Activated T-cell treated with anti-CD3 and anti-CD28 coated beads, Interleukin-2, amount 50 U/mL, for 4 hours (primary cell): Measurements from ENCODE around the gene CATSPER4. TPM values are rescaled to one million over a fixed set of nuclear protein-coding genes. Genes with fewer than 3 reads are reported as not detected.

Experiments used
- ATAC-seq, 2 donors: fragments of 200-7000 bp; cut with Tn5 transposase; one replicate each; pipeline ENCODE4 v1.10.0; 2021
- DNase-seq: peaks from one replicate; pipeline ENCODE4 v3.0.0-alpha.2; 2020
- H3K27me3 Mint-ChIP-seq: one replicate; pipeline ENCODE4 v1.8.0; 2021; ENCODE audit warnings: low read depth, mixed read lengths
- H3K36me3 Mint-ChIP-seq: one replicate; pipeline ENCODE4 v1.8.0; 2022; ENCODE audit warnings: mixed read lengths; ENCODE audit not compliant: insufficient read depth
- H3K4me1 Mint-ChIP-seq: one replicate; pipeline ENCODE4 v1.8.0; 2021; ENCODE audit warnings: low read depth, mixed read lengths
- H3K4me3 Mint-ChIP-seq: one replicate; pipeline ENCODE4 v1.8.0; 2021; ENCODE audit warnings: mild to moderate bottlenecking, moderate library complexity, mixed read lengths
- H3K9me3 Mint-ChIP-seq: one replicate; pipeline ENCODE4 v1.8.0; 2021; ENCODE audit warnings: mixed read lengths
- total RNA-seq, 3 donors: library from RNA; stranded (reverse); gene quantifications; one replicate each; pipeline ENCODE4 v1.2.1, GENCODE V29; 2021

CATSPER4 gene
- total RNA-seq, 3 donors from 2014 or later = not detected

DNA sequence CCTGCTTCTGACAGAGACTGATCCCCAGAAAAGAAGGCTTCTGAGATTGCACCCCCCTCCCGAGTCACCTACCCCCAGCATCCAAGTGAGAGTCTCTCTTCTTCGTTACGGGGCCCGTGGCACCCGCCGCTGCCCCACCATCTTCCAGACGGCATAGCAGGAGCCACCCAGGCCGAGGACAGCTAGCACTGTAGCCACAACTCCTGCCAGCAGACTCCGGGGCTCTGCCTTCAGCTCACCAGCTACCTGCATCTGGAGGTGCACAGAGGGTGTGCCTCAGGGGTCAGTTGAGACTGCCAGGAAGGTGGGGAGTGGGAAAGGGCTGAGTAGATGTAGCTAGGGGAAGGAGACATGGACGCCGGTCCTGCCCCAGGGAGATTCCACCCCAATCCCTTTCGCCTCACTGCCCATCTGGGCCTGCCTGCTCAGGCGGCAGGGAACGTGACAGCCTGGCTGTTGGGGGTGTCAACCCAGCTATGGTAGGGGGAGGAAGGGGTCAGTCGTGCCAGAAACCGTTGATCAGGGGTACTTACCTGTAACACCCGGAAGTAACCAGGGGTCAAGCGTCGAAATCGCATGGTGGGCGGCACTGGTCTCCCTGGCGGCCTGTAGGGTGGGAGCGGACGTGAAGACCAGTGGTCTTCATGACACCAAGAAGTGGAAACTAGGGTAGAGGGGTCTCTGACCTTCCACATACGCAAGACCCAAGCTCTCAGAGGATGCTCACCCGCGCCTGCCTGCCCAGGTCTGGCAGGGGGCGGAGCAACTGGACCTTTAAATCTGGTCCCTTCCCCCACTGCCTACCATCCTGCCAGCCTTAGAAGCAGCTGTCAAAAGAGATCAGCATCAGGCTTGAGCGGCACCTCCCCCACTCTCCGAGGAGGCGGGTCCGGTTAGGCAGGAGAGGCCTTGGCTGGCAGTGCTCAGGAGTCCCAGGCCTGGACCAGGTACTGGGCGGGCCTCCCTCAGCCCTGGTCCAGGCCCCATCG, 19.0 kb upstream of the CATSPER4 start, which contains the start of gene ZNF593OS:
Gene ZNF593OS, minus strand, starts transcription at position 749 of the 989 bp plus-strand sequence. Its CDS starts 171 bp downstream, at position 578.
- H3K36me3 Mint-ChIP-seq = no peaks in the 10 kb centered on the region
- H3K4me1 Mint-ChIP-seq = peaks cover 14% of the 10 kb centered on the region
- H3K4me3 Mint-ChIP-seq = peak within 1 kb of the TSS; percentile 93
- H3K9me3 Mint-ChIP-seq = no peaks in the 10 kb centered on the region
- H3K27me3 Mint-ChIP-seq = no peaks in the 10 kb centered on the region
- no peak for ATAC-seq
- DNase-seq = no peak

DNA sequence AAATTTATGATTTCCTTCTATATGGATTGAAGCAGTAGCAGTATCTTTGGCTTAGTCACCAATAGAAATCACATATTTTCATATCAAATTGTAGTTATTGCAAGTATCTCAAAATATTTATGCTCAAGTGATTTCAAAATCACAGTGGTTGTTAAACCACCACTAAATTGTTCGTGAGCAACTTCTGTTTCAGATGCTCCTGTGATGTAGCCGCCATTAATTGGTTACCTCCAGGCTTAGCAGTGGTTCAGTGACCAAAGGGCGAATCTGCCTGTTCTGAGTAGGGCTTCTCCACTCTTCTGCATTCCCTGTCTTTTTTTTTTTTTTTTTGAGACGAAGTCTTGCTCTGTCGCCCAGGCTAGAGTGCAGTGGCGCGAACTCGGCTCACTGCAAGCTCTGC, 15.1 kb upstream of the CATSPER4 start:
- Mint-ChIP-seq H3K4me3 (no peak overlapping the region), H3K9me3 (no peaks in the 10 kb centered on the region), H3K36me3 (no peaks in the 10 kb centered on the region), H3K27me3 (no peaks in the 10 kb centered on the region), H3K4me1 (peaks cover 8% of the 10 kb centered on the region)
- DNase-seq = no peak
- no peak for ATAC-seq

DNA sequence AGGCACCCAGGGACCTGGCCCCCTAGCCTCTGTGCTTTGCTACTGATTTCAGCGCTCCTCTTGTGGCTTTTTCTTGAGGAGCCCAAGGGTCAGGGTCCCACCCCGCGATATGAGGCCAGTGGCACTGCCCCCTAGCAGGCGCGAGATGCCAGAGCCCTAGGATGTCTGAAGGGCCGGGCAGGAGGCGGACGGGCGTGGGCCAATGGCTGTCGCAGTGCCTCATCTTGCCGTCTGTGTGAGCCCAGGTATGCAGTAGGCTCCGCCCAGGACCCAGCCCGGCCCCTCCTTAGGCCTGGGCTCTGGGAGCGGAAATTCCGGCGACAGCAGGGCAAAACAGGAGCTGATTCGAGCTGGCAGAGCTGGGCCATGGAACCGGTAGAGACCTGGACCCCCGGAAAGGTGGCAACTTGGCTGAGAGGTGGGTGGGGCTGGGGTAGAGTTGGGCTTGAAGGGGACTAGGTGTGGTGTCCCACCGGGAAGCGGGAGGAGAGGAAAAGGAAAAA, 13.2 kb upstream of the CATSPER4 start, which contains the start of gene CNKSR1:
Gene CNKSR1, plus strand, starts transcription at position 310 of the 503 bp plus-strand sequence. Its CDS starts 57 bp downstream, at position 367.
- Mint-ChIP-seq H3K4me1 (no peaks in the 10 kb centered on the region), H3K4me3 (peak within 1 kb of the TSS; percentile 66), H3K9me3 (no peaks in the 10 kb centered on the region), H3K36me3 (no peaks in the 10 kb centered on the region), H3K27me3 (no peaks in the 10 kb centered on the region)
- ATAC-seq = peak in 1 of 2 donors; percentile 32
- DNase-seq = no peak

DNA sequence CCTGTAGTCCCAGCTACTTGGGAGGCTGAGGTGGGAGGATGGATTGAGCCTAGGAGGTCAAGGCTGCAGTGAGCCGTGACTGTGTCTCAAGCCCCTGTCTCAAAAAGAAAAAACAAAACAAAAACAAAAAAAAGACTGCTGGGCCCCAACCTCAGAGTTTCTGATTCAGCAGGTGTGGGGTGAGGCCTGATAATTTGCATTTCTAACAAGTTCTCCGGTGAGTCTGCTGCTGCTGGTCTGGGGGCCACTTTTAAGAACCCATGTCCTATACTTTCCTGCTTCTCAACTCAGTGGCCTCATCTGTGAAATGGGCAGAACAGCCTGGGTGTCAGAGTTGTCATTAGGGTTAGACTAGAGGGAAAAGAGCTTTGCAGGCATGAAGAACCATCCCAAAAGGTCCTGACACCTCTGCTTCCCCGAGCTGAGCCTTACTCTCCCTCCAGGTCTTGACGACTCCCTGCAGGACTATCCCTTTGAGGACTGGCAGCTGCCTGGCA, 10.3 kb upstream of the CATSPER4 start:
- no peak overlapping the region for H3K4me3 Mint-ChIP-seq
- H3K36me3 Mint-ChIP-seq = no peaks in the 10 kb centered on the region
- no peaks in the 10 kb centered on the region for H3K4me1 Mint-ChIP-seq
- ATAC-seq (no peak), DNase-seq (no peak)
- no peaks in the 10 kb centered on the region for H3K9me3 Mint-ChIP-seq
- no peaks in the 10 kb centered on the region for H3K27me3 Mint-ChIP-seq

DNA sequence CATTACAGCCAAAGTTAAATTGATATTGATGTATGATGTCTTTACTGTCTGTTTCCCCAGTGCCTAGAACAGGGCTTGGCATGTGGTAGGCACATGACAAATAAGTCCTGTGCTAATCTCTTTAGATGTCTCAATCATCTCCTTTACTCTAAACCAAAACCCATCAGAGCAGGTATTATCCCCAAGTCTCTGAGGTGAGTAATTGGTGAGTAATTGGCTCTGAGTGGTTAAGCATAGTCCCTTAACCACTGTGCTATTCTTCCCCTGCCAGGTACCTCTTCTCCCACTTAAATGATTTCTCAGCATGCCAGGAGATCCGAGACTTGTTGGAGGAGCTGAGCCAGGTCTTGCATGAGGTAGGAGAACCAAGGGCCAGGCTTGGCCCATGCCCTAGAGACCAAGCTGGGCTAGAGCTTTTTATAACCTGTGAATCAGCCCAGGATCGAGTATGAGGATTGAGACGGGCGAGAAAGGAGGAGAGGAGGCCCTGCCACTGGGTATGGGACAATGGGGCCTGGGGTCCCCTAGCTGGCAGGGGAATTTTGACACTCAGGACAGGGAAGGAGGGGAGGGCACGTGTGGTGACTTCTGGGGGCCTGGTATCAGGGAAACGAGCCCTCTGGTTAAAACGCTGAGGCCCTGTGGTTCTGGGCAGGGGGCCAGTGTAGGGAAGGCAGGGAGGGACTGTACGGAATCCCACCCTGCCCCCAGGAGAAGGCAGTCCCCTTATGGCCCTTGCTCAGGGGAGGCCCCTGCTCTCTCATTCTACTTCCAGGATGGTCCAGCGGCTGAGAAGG, 8.6 kb upstream of the CATSPER4 start:
- Mint-ChIP-seq H3K4me1 (no peaks in the 10 kb centered on the region), H3K4me3 (no peak overlapping the region), H3K9me3 (no peaks in the 10 kb centered on the region), H3K27me3 (no peaks in the 10 kb centered on the region), H3K36me3 (no peaks in the 10 kb centered on the region)
- ATAC-seq (peak; percentile 76 to 92), DNase-seq (no peak)

DNA sequence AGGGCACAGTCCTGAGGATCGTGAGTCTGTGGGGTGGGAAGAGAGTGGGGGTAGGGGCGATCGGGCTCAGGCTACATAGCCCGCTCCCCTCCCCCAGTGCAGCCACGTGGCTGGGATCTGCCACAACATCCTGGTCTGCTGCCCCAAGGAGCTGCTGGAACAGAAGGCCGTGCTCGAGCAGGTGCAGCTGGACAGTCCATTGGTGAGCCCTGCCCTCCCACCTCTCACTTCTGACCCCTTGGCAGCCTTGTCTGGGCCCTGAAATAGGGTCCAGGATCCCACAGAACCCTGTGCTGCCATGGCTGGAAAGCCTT, 8.1 kb upstream of the CATSPER4 start:
- Mint-ChIP-seq H3K9me3 (no peaks in the 10 kb centered on the region), H3K4me3 (no peak overlapping the region), H3K4me1 (no peaks in the 10 kb centered on the region), H3K27me3 (no peaks in the 10 kb centered on the region), H3K36me3 (no peaks in the 10 kb centered on the region)
- DNase-seq (no peak), ATAC-seq (no peak)

DNA sequence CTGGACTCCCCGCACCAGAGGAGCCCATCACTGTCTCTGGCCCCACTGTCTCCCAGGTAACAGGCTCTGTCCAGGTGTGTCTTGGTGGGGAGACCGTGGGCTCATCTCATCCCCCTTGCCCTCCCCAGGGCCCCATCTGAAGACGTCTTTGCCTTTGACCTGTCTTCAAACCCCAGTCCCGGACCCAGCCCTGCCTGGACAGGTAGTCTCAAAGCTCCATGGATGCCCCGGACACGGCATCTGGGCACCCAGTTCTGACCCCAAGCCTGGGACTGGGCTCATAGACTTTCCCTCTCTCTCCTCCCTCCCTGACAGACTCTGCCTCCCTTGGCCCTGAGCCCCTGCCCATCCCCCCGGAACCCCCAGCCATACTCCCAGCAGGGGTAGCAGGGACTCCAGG, 6.3 kb upstream of the CATSPER4 start:
- DNase-seq (no peak), ATAC-seq (no peak)
- Mint-ChIP-seq H3K36me3 (no peaks in the 10 kb centered on the region), H3K9me3 (no peaks in the 10 kb centered on the region), H3K4me3 (no peak overlapping the region), H3K4me1 (no peaks in the 10 kb centered on the region), H3K27me3 (no peaks in the 10 kb centered on the region)

DNA sequence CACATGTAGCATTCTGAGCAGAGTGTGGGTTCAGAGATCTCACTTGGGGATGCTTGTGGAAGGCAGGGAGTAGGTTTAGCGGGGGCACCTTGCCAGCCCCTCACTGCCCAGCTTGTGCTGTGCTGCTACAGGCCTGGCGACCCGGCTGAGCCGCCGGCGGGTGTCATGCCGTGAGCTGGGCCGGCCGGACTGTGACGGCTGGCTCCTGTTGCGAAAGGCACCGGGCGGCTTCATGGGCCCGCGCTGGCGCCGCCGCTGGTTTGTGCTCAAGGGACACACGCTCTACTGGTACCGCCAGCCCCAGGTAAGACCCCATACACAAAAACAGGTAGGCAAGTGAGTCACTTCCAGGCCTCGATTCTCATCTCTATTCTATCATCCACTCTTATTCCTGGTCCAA, 5.5 kb upstream of the CATSPER4 start:
- Mint-ChIP-seq H3K27me3 (no peaks in the 10 kb centered on the region), H3K4me1 (no peaks in the 10 kb centered on the region), H3K36me3 (no peaks in the 10 kb centered on the region), H3K9me3 (no peaks in the 10 kb centered on the region), H3K4me3 (no peak overlapping the region)
- no peak for DNase-seq
- no peak for ATAC-seq

DNA sequence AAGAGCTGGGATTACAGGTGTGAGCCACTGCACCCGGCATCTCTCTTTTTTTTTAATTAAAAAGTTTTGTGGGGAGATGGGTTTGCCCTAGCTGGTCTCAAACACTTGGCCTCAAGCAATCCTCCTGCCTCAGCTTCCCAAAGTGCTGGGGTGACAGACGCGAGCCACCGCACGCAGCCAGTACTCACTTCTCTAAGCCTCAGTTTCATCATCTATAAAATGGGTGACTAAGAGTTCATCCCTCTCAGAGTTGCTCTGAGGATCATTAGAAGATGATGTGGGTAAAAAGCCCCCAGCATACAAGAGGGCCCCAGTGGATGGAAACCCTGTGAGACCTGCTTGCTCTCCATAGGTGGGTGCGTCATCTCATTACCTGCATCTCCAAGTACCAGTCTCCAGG, 2.5 kb upstream of the CATSPER4 start:
- H3K27me3 Mint-ChIP-seq = no peaks in the 10 kb centered on the region
- no peak for ATAC-seq
- H3K4me1 Mint-ChIP-seq = peaks cover 12% of the 10 kb centered on the region
- H3K4me3 Mint-ChIP-seq = no peak overlapping the region
- H3K36me3 Mint-ChIP-seq = no peaks in the 10 kb centered on the region
- no peak for DNase-seq
- no peaks in the 10 kb centered on the region for H3K9me3 Mint-ChIP-seq

DNA sequence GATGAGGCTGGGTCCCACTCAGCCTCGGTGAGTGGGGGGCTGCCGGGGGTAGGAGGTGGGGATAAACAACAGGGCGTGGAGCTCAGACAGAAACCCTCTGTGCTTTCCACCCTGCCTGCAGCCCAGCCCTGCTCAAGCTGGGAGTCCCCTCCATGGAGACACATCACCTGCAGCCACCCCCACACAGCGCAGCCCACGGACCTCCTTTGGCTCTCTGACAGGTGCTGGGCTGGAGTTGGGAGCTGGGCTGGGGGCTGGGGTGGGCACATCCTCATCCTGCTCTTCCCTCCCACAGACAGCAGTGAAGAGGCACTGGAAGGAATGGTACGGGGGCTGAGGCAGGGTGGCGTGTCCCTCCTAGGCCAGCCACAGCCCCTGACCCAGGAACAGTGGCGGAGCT, 1.9 kb upstream of the CATSPER4 start:
- no peak for ATAC-seq
- Mint-ChIP-seq H3K4me3 (no peak overlapping the region), H3K4me1 (peaks cover 12% of the 10 kb centered on the region), H3K9me3 (no peaks in the 10 kb centered on the region), H3K36me3 (no peaks in the 10 kb centered on the region), H3K27me3 (no peaks in the 10 kb centered on the region)
- DNase-seq = no peak

DNA sequence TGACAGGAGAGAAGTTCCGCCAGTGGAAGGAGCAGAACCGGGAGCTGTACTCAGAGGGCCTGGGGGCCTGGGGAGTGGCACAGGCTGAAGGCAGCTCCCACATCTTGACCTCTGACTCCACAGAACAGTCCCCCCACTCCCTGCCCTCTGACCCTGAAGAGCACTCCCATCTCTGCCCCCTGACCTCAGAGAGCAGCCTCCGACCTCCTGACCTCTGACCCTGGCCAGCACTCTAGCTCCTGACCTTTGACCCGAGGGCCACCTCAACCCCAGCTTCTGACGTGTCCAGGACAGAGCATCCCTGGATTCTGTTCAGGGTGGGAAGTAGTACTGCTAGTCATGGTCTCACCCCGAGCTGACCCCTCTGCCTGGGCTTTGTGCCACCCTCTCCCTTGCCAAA, 1.1 kb upstream of the CATSPER4 start:
- H3K27me3 Mint-ChIP-seq = no peaks in the 10 kb centered on the region
- no peak for ATAC-seq
- no peaks in the 10 kb centered on the region for H3K9me3 Mint-ChIP-seq

DNA sequence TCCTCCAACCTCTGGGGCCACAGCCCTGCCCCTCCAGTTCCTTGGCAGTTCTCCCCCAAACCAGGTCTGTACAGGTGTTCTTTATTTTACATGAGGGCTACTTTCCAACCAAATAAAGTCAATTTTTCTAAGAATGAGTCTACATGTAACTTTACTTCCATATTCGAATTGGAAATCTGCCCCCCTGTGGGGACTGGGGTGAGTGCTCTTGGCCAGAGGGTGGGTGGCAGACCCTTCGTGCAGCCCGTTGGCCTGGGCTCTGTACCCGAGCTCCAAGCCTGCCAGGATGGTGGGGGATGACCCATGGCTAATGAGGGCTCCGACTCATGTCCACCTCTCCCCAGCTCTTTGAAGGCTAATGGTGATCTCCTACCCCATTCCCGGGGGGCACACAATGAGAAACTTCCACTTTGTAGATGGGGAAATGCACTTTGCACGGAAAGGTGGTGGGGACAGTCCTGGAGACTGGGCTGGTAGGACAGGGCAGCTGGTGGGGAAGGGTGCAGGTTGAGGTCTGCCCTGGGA, 589 bp upstream of the CATSPER4 start:
- Mint-ChIP-seq H3K4me1 (peaks cover 16% of the 10 kb centered on the region), H3K4me3 (no peak overlapping the region), H3K36me3 (no peaks in the 10 kb centered on the region), H3K27me3 (no peaks in the 10 kb centered on the region), H3K9me3 (no peaks in the 10 kb centered on the region)
- no peak for DNase-seq
- ATAC-seq = no peak

More for the DNA sequence above, 1.1 kb upstream of the CATSPER4 start:
- no peaks in the 10 kb centered on the region for H3K36me3 Mint-ChIP-seq
- peaks cover 16% of the 10 kb centered on the region for H3K4me1 Mint-ChIP-seq
- DNase-seq = no peak
- H3K4me3 Mint-ChIP-seq = no peak overlapping the region

DNA sequence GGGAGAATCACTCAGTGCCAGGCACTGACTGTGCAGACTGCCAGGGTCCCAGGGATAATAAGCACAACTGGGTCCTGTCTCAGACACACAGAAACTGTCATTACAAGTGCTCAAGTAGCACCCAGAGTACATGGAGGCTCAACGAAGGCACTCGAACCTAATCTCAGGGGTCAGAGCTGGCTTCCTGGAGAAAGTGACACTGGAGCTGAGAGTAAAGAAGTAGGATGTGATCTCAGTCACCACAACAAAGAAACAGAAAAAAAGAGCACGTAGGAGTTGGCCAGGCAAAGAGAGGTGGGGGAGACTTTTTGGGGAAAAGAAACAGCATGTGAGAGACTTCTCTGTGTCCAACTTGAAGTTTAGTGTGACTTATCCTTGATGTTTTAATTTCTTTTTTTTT, 1.3 kb downstream of the CATSPER4 start:
- Mint-ChIP-seq H3K4me1 (peaks cover 16% of the 10 kb centered on the region), H3K36me3 (no peaks in the 10 kb centered on the region), H3K27me3 (no peaks in the 10 kb centered on the region), H3K9me3 (no peaks in the 10 kb centered on the region), H3K4me3 (no peak overlapping the region)
- no peak for DNase-seq
- ATAC-seq = peak in 1 of 2 donors; percentile 32

DNA sequence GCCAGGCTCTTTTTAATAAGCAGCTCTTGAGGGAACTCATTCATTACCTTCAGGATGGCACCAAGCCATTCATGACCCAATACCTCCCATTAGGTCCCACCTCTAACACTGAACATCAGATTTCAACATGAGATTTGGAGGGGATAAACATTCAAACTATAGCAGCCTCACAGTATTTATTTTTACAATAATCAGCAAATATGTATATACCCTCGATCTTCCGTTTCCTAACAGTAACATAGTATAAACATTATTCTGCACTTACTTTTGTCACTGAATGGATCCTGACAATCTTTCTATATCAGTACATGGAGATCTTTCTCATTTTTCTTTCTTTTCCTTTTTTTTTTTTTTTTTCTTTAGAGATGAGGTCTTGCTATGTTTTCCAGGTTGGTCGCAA, 5.4 kb downstream of the CATSPER4 start:
- no peak overlapping the region for H3K4me3 Mint-ChIP-seq
- H3K9me3 Mint-ChIP-seq = no peaks in the 10 kb centered on the region
- no peaks in the 10 kb centered on the region for H3K36me3 Mint-ChIP-seq
- DNase-seq = no peak
- H3K4me1 Mint-ChIP-seq = peaks cover 25% of the 10 kb centered on the region
- no peak for ATAC-seq
- H3K27me3 Mint-ChIP-seq = no peaks in the 10 kb centered on the region
